Measurements from ENCODE around the gene PDSS2.

PDSS2 gene

DNA sequence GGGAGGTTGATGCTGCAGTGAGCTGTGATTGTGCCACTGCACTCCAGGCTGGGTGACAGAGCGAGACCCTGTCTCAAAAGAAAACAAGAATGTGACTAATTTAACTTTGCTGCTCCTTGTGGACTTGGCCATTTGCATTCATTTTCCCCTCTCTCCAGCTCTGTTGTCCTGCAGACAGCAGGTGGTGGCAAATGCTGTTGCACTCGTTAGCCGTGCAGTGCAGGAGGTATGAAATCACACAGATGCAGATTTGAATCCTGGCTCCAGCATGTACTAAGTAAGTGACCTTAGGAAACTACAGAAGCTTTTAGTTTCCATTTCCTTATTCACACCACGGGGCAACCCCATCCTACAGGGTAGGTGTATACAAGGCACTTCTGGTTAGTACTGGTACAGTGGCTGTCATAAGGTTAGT lies 334.4 kb downstream of the PDSS2 start:
- Histone ChIP-seq H3K27me3 (ENCODE audit: insufficient read depth, low read depth) (no peaks in the 10 kb centered on the region), H3K4me3 (IDR thresholded peaks at IDR 0.05; ENCODE audit: insufficient read depth, low read depth, low read length) (no peak overlapping the region), H3K4me2 (no peak overlapping the region), H3K36me3 (ENCODE audit: insufficient read depth) (no peaks in the 10 kb centered on the region), H3K79me2 (ENCODE audit: insufficient read depth, low read depth) (no peaks in the 10 kb centered on the region), H4K20me1 (ENCODE audit: insufficient read depth) (no peaks in the 10 kb centered on the region), H3K27ac (no peak overlapping the region), H3K4me1 (ENCODE audit: low read depth, poor library complexity, severe bottlenecking) (peaks cover 36% of the 10 kb centered on the region), H2AFZ (ENCODE audit: low read depth) (no peak overlapping the region), H3K9ac (no peak overlapping the region)
- TF ChIP-seq, protein P1, sequence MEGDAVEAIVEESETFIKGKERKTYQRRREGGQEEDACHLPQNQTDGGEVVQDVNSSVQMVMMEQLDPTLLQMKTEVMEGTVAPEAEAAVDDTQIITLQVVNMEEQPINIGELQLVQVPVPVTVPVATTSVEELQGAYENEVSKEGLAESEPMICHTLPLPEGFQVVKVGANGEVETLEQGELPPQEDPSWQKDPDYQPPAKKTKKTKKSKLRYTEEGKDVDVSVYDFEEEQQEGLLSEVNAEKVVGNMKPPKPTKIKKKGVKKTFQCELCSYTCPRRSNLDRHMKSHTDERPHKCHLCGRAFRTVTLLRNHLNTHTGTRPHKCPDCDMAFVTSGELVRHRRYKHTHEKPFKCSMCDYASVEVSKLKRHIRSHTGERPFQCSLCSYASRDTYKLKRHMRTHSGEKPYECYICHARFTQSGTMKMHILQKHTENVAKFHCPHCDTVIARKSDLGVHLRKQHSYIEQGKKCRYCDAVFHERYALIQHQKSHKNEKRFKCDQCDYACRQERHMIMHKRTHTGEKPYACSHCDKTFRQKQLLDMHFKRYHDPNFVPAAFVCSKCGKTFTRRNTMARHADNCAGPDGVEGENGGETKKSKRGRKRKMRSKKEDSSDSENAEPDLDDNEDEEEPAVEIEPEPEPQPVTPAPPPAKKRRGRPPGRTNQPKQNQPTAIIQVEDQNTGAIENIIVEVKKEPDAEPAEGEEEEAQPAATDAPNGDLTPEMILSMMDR (conservative IDR thresholded peaks at IDR 0.05; ENCODE audit: low read depth, low read length) = no peak

DNA sequence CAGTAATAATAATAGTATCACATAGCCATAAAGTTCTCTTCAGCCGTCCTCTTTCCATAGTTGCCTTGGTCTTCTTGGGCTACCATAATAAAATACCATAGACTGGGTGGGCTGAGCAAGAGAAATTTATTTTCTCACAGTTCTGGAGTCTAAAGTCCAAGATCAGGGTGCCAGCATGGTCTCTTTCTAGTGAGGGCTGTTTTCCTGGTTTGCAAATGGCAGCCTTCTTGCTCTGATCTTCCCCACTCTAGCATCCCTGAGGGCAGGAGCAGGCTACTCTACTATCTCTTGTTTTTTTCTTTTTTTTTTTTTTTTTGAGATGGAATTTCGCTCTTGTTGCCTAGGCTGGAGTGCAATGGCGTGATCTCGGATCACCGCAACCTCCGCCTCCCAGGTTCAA lies 335.9 kb downstream of the PDSS2 start:
- H3K79me2 ChIP-seq (ENCODE audit: insufficient read depth, low read depth) = no peaks in the 10 kb centered on the region
- no peaks in the 10 kb centered on the region for H3K27me3 ChIP-seq (ENCODE audit: insufficient read depth, low read depth)
- no peak overlapping the region for H3K4me2 ChIP-seq
- H4K20me1 ChIP-seq (ENCODE audit: insufficient read depth) = no peaks in the 10 kb centered on the region
- no peak overlapping the region for H3K9ac ChIP-seq
- no peak overlapping the region for H3K27ac ChIP-seq
- TF ChIP-seq, protein P1 (conservative IDR thresholded peaks at IDR 0.05; ENCODE audit: low read depth, low read length) = no peak
- H3K4me3 ChIP-seq (IDR thresholded peaks at IDR 0.05; ENCODE audit: insufficient read depth, low read depth, low read length) = no peak overlapping the region
- peaks cover 34% of the 10 kb centered on the region for H3K4me1 ChIP-seq (ENCODE audit: low read depth, poor library complexity, severe bottlenecking)
- H3K36me3 ChIP-seq (ENCODE audit: insufficient read depth) = no peaks in the 10 kb centered on the region
- H2AFZ ChIP-seq (ENCODE audit: low read depth) = no peak overlapping the region

DNA sequence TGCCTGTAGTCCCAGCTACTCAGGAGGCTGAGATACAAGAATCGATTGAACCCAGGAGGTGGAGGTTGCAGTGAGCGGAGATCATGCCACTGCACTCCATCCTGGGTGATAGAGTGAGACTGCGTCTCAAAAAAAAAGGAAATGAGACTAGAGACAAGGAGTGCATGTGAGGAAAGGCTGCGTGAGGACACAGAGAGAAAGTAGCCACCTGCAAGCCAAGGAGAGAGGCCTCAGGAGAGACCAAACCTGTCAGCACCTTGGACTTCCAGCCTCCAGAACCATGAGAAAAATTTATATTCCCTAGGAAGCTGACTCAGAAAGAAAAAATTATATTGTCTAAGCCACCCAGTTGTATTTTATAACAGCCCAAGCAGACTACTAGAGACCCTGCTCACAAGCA lies 336.6 kb downstream of the PDSS2 start:
- H2AFZ ChIP-seq (ENCODE audit: low read depth) = no peak overlapping the region
- no peaks in the 10 kb centered on the region for H3K27me3 ChIP-seq (ENCODE audit: insufficient read depth, low read depth)
- peaks cover 31% of the 10 kb centered on the region for H3K4me1 ChIP-seq (ENCODE audit: low read depth, poor library complexity, severe bottlenecking)
- H4K20me1 ChIP-seq (ENCODE audit: insufficient read depth) = no peaks in the 10 kb centered on the region
- no peaks in the 10 kb centered on the region for H3K79me2 ChIP-seq (ENCODE audit: insufficient read depth, low read depth)
- H3K27ac ChIP-seq = no peak overlapping the region
- TF ChIP-seq, protein P1 (conservative IDR thresholded peaks at IDR 0.05; ENCODE audit: low read depth, low read length) = no peak
- H3K4me2 ChIP-seq = no peak overlapping the region
- no peak overlapping the region for H3K9ac ChIP-seq
- no peaks in the 10 kb centered on the region for H3K36me3 ChIP-seq (ENCODE audit: insufficient read depth)
- H3K4me3 ChIP-seq (IDR thresholded peaks at IDR 0.05; ENCODE audit: insufficient read depth, low read depth, low read length) = no peak overlapping the region

DNA sequence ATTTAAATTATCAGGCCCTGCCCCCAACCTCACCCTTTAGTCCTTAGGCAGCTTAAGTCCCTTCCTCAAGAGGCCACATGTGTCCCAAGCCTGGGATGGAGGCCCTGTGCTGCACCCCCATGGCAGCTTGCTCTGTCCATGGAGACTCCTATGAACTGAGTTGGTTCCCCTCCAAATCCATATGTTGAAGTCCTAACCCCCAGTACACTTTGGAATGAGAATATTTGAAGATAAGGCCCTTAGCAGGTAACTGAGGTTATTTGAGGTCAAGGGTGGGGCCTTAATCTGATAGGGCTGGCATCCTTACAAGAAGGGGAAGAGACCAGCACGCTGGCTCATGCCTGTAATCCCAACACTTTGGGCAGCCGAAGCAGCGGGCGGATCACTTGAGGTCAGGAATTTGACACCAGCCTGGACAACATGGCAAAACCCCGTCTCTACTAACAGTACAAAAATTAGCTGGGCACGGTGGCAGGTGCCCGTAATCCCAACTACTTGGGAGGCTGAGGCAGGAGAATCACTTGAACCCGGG lies 337.3 kb downstream of the PDSS2 start:
- Histone ChIP-seq H2AFZ (ENCODE audit: low read depth) (no peak overlapping the region), H3K4me3 (IDR thresholded peaks at IDR 0.05; ENCODE audit: insufficient read depth, low read depth, low read length) (no peak overlapping the region), H3K4me2 (no peak overlapping the region), H4K20me1 (ENCODE audit: insufficient read depth) (no peaks in the 10 kb centered on the region), H3K36me3 (ENCODE audit: insufficient read depth) (no peaks in the 10 kb centered on the region), H3K27ac (no peak overlapping the region), H3K27me3 (ENCODE audit: insufficient read depth, low read depth) (no peaks in the 10 kb centered on the region), H3K9ac (no peak overlapping the region), H3K4me1 (ENCODE audit: low read depth, poor library complexity, severe bottlenecking) (peaks cover 34% of the 10 kb centered on the region), H3K79me2 (ENCODE audit: insufficient read depth, low read depth) (no peaks in the 10 kb centered on the region)
- TF ChIP-seq, protein P1 (conservative IDR thresholded peaks at IDR 0.05; ENCODE audit: low read depth, low read length) = no peak
